ENCODE measurements around the gene FGF3. TPM values are rescaled to one million over a fixed set of nuclear protein-coding genes. Genes with fewer than 3 reads are reported as not detected.

The FGF3 gene
- total and polyA plus RNA-seq, 2 donors from 2014 or later = not detected

GRCh38 chr11:69797737-69798528, 21.3 kb downstream of the FGF3 start:
- TF ChIP-seq, protein P1, sequence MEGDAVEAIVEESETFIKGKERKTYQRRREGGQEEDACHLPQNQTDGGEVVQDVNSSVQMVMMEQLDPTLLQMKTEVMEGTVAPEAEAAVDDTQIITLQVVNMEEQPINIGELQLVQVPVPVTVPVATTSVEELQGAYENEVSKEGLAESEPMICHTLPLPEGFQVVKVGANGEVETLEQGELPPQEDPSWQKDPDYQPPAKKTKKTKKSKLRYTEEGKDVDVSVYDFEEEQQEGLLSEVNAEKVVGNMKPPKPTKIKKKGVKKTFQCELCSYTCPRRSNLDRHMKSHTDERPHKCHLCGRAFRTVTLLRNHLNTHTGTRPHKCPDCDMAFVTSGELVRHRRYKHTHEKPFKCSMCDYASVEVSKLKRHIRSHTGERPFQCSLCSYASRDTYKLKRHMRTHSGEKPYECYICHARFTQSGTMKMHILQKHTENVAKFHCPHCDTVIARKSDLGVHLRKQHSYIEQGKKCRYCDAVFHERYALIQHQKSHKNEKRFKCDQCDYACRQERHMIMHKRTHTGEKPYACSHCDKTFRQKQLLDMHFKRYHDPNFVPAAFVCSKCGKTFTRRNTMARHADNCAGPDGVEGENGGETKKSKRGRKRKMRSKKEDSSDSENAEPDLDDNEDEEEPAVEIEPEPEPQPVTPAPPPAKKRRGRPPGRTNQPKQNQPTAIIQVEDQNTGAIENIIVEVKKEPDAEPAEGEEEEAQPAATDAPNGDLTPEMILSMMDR (IDR thresholded peaks at IDR 0.05; ENCODE audit: borderline replicate concordance, extremely low read depth, insufficient read depth) = no peak
- Histone ChIP-seq H3K9me3 (ENCODE audit: control insufficient read depth in 2 of 3, insufficient read depth in 1 of 3, low read length in 3 of 3) (peaks cover 0 to 5% (median 0%) of the 10 kb centered on the region in 3 donors), H3K27me3 (ENCODE audit: control insufficient read depth, insufficient read depth, low read length) (no peaks in the 10 kb centered on the region), H3K9ac (ENCODE audit: low read length in 3 of 3) (no peak overlapping the region), H3K27ac (ENCODE audit: low read depth in 2 of 2, low read length in 2 of 2) (no peak overlapping the region), H3K4me1 (ENCODE audit: control insufficient read depth in 2 of 3, insufficient read depth in 2 of 3, low read depth in 1 of 3, low read length in 3 of 3) (no peaks in the 10 kb centered on the region), H3K36me3 (ENCODE audit: control insufficient read depth in 2 of 3, insufficient read depth in 3 of 3, low read length in 3 of 3) (no peaks in the 10 kb centered on the region), H3K4me3 (ENCODE audit: low read length in 3 of 3) (no peak overlapping the region)
- intact Hi-C loops (cut with DNase I) = no loop called here
- DNase-seq (no peak), FAIRE-seq (no peak)

DNA sequence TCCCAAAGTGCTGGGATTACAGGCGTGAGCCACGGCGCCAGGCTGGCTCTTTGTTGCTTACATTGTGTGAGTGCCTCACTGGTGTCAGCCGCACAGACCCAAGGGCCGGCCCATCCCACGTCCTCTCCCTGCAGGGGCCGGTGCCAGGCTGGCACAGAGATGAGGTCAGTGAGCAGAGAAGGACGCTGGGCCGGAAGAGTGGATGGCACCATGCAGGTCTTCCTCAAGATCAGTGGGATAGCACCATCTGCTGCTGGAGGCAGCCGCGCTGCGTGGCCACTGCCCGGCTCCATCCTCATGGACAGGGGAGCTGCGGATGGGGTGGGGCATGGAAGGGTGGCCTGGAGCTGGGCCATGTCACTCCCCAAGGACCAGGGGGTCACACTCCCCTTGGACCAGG, 22.1 kb downstream of the FGF3 start:
- Histone ChIP-seq H3K4me1 (ENCODE audit: control insufficient read depth in 2 of 3, insufficient read depth in 2 of 3, low read depth in 1 of 3, low read length in 3 of 3) (no peaks in the 10 kb centered on the region), H3K27ac (ENCODE audit: low read depth in 2 of 2, low read length in 2 of 2) (no peak overlapping the region), H3K36me3 (ENCODE audit: control insufficient read depth in 2 of 3, insufficient read depth in 3 of 3, low read length in 3 of 3) (no peaks in the 10 kb centered on the region), H3K4me3 (ENCODE audit: low read length in 3 of 3) (no peak overlapping the region), H3K27me3 (ENCODE audit: control insufficient read depth, insufficient read depth, low read length) (no peaks in the 10 kb centered on the region), H3K9ac (ENCODE audit: low read length in 3 of 3) (no peak overlapping the region), H3K9me3 (ENCODE audit: control insufficient read depth in 2 of 3, insufficient read depth in 1 of 3, low read length in 3 of 3) (peaks cover 0 to 5% (median 0%) of the 10 kb centered on the region in 3 donors)
- TF ChIP-seq, protein P1 (IDR thresholded peaks at IDR 0.05; ENCODE audit: borderline replicate concordance, extremely low read depth, insufficient read depth) = no peak
- FAIRE-seq = no peak
- intact Hi-C loops (cut with DNase I) = no loop called here
- no peak for DNase-seq

- Histone ChIP-seq H3K4me3 (ENCODE audit: low read length in 3 of 3) (no peak overlapping the region), H3K27ac (ENCODE audit: low read depth in 2 of 2, low read length in 2 of 2) (no peak overlapping the region), H3K36me3 (ENCODE audit: control insufficient read depth in 2 of 3, insufficient read depth in 3 of 3, low read length in 3 of 3) (no peaks in the 10 kb centered on the region), H3K4me1 (ENCODE audit: control insufficient read depth in 2 of 3, insufficient read depth in 2 of 3, low read depth in 1 of 3, low read length in 3 of 3) (no peaks in the 10 kb centered on the region), H3K9me3 (ENCODE audit: control insufficient read depth in 2 of 3, insufficient read depth in 1 of 3, low read length in 3 of 3) (peaks cover 0 to 5% (median 0%) of the 10 kb centered on the region in 3 donors), H3K27me3 (ENCODE audit: control insufficient read depth, insufficient read depth, low read length) (no peaks in the 10 kb centered on the region), H3K9ac (ENCODE audit: low read length in 3 of 3) (no peak overlapping the region)
- DNase-seq (no peak), FAIRE-seq (no peak)
- intact Hi-C loops (cut with DNase I) = no loop called here
- TF ChIP-seq, protein P1 (IDR thresholded peaks at IDR 0.05; ENCODE audit: borderline replicate concordance, extremely low read depth, insufficient read depth) = no peak
Observed at GRCh38 chr11:69796063-69796462, 23.2 kb downstream of the FGF3 start.

All from kidney (tissue), 14 donors.